Occipital lobe (tissue), 2 donors: ENCODE measurements around the gene WASF1. TPM values are rescaled to one million over a fixed set of nuclear protein-coding genes. Genes with fewer than 3 reads are reported as not detected.

ENCODE experiments used
- DNase-seq: peaks from one replicate; lab custom pipeline; 2025; lab: John Stamatoyannopoulos, UW
- total RNA-seq: library from RNA; depleted of rRNA; stranded (reverse); fragments of >200 nt; gene quantifications from one replicate; pipeline ENCODE4 v1.2.3, GENCODE V29; 2014

The WASF1 gene
- total RNA-seq = 88.3 TPM

DNA sequence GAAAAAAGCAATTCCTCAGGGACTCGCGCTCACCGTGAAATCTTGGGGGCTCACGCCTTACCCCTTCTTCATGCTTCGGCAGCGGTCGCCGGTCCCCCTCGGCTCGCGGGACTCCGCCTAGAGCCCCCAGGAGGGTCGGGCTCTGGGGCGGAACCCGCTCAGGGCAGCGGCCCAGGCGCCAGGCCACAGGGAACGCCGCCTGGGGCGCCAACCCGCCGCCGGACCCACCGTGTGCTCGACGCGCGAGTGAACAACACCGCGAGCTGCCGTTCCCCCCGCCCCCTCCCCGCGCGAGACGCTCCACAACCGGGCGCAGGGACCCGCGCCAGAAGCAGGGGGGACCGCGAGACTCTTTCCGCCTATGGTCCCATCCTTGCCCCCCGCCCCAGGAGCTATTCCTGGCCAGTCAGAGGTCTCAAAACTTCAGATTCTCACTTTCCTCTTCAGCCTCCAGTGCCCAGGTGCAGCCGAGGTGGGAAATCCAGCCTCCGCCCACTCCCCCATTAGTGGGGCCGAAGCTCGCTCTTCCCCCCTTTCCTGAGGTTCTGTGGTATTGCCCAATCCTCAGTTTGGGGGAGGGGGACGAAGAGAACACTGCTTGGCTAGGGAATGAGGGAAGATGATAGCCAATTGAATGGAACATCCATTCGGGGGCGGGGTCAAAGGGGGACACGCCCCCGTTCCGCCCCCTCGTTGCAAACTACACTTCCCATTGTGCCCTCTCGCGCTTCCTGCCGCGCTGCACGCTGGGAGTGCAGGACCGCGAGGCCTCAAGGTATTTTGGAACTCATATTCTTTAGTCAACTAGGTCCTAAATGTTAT, at the start of gene WASF1:
TSS of gene WASF1 (minus strand) at position 265 of the 822 bp plus-strand sequence. CDS start 52,069 bp downstream, outside the sequence.
- DNase-seq = peak; percentile 94

DNA sequence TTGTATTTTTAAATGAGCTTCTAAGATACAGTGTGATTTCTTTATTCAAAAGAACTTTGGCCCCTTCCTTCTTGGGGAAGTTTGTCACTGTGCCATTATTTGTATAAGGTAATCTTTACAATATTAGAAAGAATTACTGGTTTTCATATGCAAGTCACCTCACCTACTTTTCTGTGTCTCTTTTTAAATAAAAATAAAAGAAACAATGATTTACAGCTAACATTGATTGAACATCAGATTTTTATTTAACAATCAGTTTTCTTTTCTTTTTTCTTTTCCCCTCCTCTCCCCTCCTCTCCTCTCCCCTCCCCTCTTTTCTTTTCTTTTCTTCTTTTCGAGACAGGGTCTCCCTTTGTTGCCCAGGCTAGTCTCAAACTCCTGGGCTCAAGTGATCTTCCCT, 46.8 kb upstream of the WASF1 start:
- DNase-seq = no peak

DNA sequence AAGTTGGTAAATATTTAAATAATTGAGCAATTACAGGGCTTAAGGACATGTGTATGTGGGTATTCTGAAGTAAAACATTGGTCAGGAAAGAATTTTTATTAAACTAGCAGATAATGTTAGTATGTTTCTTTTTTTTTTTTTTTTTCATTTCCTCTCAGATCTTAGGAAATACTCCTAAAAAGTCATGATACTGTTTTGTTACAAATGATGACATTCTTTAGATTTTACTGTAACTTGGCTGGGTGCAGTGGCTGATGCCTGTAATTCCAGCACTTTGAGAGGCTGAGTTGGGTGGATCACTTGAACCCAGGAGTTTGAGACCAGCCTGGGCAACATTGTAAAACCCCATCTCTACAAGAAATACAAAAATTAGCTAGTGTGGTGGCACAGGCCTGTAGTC, 42.3 kb upstream of the WASF1 start:
- no peak for DNase-seq

DNA sequence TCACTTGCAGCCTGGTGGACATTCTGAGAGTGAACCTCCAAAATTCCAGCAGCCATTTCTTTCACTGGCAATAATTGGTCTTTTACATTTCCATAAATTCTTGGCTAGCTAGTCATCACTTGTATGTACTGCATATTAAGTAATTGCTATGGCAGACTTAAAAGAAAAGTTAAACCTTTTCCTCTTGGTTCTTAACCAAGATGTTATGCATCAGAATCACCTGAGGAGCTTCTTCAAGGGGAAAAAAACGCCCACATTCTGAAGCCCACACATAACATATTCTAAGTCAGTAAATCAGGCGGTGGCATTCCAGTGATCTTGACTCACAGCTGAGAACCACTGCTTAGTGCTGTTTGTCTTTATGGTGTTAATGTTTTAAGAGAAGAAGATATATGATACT, 37.8 kb upstream of the WASF1 start:
- DNase-seq = no peak

DNA sequence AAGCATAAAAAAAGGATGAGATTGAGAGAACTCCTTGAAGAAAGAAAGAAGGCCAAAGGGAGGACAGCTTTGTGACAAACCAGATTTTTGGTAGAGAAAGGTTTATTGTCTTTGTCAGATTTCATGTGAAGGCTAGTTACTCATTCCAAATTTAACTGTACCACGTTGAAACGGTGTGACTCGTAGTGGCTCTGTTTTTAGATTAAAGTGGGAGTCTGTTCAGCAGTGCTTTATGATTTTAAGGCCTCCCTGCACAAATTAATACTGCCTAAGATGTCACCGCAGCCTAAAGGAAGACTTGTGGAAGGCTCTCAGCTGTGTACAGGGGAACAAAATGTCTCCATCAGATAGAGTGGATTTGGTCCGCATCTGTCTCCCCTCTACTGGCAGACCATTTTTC, 36.7 kb upstream of the WASF1 start:
- DNase-seq = peak; percentile 17

DNA sequence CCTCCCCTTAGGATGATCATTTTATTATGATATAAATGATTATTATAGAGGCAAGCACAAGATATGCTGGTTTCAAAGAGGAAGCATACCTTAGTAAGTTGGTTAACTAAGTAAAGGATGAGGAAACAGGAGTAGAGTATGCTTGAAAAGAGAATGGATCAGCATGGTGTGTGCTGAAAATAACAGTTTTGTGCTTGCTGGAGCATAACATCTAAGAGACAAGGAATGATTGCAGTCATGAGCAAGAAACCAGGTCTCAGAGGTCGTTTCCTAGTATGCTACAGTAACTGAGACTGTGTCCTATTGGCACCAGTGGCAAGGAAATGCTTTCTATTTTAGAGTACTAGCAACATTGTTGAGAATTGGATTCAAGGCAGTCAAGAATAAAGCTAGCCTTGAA, 34.9 kb upstream of the WASF1 start:
- DNase-seq = no peak

DNA sequence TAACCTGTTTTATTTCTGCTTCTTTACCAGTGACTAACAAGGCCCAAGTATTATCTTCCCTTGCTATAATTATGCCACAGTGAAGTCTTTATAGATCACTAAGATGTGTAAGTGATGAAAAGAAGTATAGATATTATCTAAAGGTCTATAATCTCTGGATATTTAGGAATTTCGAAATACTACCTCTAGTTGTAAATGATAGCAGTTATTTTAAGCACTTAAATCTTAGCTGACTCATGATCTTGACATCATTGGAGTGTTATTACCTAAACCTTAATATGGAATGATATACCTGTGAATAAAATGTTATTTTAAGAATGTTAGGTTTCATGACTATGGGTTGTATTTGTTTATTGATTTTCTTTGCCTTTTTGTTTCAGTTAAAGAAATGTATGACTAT, 32.3 kb upstream of the WASF1 start:
- DNase-seq = no peak

DNA sequence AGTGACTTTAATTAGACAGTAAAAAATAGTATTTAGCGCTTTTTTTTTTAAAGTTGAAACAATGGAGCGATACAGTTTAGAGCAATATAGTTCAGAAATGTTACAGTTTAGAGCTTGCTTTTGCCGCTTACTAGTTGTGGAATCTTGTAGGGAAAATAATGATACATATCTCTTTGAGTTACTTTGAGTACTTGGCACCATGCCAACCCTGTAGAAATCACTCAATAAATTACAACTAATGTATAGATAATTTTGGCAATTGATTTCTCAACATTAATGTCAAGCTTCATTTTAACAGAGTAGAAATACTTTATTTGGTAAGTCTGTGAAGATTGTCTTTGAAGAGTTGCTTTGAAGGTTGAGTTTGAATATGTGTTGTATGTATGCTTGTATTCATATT, 28.2 kb upstream of the WASF1 start:
- DNase-seq = no peak

DNA sequence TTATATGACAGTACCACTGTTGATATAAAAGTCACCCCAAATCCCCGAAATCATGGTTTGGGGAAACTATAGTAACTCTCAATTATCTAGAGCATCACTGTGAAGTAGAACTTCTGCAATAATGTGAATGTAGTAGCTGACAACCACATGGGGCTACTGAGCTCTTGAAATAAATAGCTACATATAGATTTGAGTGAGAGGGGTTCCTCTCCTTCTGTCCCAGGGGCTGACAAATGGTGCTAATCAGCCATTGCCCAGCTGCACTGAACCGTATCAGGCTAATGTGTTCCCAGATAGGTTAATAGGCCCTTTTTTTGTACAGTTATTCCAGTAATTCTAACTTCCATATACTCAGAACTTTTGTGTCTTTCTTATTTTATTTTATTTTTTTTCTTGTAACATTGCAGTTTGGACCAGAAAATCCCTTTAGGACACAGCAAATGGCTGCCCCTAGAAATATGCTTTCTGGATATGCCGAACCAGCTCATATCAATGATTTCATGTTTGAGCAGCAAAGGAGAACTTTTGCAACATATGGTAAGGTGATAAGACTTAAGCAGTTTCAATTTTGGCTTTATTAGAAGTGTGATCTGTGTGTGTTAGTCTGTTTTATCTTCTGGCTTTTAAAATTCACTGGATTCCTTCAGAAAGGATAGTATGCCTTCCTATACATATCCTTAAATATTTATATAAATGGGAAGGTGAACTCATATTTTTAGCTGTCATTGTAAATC, 21.8 kb upstream of the WASF1 start:
- DNase-seq = no peak

DNA sequence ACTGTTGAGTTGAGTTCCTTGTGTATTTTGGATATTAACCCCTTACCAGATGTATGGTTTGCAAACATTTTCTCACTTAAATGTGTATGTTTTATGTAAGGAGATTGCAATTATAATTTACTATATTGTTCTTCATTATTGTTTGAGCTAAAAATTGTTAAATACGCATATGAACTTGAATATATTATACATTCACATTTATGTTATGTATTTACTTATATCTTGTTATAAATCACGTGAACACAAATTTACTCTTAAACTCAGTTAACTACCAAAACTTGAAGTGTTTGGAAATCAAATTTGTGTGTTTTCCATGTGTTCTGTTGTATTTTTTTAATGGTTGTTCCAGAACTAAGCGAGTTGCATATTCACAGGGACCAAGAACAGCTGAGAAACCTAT, 19.1 kb upstream of the WASF1 start:
- no peak for DNase-seq

DNA sequence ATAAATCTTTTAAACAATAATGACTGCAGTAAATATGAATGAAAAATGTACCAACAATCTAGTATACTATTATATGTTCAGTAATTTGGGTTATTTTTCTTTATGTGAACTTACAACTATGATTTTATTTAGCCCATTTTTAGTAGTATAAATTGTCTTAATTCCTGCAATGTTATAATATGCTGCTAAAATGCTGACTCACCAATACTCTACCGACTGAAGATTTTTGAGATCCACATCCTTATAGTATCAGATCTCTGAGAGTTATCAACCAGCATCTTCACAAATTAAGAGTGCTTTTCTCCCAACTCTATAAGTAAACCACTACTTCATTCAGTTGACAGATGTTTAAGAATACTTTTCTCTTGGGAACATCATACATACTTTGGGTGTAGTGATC, 17.4 kb upstream of the WASF1 start:
- DNase-seq = no peak

DNA sequence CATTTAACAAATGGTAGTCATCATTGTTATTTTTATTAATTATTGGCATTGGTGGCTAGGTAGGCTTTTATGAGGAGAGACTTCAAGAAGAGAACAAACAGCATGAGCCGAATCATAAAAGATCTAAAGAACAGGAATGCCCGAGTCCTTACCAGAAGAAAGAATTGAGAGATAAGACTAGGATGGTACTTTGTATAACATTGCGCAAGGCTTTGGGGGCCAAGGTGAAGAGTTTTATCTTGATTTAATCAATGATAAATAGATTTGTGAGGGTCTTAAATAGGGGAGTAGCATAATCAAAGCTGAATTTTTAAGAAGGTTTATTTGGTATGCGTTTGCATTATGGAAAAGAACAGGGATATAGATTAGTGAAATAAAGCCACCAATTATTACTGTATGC, 16.2 kb upstream of the WASF1 start:
- DNase-seq = no peak

DNA sequence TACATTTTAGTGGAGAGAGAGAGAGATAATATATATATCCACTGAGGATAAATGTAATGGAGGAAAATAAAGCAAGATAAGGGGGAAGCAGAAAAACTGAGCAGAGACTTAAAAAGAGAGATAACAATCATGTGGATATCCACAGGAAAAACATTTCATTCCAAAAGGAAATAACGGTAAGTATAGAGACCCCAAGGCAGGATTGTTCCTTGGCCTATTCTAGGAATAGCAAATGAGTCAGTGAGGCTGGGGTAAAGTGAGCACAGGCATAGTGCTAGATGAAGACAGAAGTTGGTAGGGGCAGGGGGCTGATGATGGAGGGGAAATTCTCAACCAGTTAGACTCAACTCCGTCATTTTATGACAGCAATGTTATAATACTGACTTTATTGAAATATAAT, 12.0 kb upstream of the WASF1 start:
- no peak for DNase-seq

DNA sequence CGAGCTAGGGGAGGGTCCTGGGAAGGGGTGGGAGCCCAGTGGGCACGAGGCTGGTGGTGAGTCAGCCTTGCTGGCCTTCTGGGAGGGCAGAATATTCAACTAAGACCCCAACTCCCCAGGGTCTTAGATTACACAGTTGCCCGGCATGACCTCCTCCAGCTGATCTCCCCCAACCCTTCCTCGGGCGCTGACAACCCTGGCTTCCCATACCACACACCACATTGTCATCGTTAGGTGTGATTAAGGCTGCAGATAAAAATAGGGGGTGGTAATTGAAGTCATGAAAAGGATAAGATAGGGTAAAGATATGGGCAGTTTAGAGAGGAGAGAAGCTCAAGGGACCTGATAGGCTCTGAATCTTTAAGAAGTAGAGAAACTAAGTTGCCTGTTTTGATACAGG, 11.3 kb upstream of the WASF1 start:
- DNase-seq = no peak

DNA sequence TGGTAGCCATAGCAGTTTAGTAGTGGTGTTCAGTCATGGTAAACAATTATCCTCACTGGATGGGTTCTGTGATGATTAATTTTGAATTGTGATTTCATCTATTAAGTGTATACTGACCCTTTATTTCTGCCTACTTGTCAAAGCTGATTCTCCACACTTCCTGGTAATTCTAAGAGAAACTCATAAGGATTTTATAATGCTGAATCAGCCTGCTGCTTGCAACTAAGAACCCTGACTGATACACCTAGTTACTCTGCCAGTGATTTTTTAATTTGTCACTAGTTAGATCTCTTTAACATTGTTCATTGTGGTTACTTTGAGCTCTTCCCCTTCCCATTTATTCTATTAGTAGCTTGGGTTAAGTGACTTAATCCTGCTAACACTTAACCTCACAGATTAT, 9.3 kb upstream of the WASF1 start:
- no peak for DNase-seq

DNA sequence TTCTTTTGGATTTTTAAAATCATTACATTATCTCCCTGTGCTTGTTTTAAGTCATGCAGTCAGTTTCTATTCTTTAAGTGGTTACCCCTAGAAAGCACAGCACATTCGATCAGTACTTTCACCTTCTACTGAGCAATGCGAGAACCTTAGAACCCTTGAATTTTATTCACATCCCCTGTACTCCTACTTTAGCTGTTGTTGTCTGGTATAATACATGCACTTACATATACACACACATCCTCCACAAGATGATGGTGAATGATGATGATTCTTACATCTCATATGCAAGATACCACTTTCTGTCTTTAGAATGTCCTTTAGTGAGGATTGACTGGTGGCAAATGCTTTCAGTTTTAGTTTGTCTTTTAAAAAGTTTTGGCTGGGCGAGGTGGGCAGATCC, 6.4 kb upstream of the WASF1 start:
- no peak for DNase-seq

DNA sequence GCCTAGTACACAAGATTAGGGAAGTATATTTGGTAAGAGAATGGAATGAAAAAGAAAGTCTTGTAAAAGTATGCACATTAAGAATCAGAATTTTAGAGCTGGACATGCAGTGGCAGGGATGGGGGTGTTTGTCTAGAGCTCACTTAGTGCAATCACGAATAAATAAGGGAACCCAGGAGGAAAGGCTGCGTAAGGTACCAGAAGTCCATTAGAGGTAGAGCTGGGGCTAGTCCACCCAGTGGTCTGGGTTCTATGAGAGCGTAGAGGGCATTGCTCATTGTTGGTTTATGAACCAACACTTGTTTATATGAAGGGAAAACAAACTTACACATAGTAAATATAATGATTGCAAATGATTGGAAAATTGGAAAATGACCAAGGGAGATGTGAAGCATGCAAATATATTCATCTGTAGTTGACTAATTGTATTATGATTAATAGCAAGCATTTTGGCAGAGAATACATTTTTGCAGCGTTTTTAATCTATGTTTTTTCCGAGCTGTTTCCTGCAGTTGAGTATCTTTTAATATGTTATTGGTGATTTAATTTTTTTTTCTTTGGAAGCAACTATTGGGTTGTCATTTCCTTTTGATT, 3.9 kb upstream of the WASF1 start:
- no peak for DNase-seq

DNA sequence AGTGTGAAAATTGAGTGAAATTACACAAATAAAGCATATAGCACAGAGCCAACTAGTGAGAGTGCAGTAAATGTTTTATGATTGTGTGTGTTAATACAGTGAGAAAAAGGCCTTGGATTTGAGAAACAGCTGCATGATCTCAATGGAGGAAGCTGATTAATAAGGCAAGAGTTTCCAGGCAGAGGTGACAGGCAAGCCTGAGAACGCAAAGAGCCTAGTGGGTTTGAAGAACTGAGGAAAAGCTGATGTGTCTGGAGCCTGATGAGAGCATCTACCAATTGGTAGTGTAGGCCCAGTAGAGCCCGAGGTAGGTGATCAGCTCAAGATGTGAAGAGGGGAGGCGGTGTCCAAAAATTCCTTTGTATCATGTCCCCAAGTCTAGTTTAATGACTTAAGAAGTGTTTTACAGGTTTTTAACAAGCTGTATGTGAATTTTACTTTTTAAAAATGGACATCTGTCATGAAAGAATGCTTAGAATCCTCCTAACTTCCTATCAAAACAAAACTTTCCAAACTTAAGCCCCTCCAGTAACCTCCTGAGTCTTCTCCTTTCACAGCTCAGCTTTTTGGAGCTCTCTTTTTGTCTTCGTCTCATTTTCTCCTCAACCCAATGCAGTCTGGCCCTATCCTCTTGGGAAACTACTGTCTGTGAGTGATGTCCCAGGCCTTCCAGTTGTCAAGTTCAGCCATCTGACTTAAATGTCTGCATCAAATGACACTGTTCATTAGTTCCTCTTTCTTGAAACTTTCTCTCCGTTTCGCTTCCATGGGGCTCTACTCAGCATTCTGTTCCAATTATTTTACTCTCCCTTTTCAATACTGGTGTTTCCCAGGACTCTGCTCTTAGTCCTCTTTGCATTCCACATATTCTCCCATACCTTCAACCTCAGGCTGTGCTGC, 1.9 kb upstream of the WASF1 start:
- no peak for DNase-seq

DNA sequence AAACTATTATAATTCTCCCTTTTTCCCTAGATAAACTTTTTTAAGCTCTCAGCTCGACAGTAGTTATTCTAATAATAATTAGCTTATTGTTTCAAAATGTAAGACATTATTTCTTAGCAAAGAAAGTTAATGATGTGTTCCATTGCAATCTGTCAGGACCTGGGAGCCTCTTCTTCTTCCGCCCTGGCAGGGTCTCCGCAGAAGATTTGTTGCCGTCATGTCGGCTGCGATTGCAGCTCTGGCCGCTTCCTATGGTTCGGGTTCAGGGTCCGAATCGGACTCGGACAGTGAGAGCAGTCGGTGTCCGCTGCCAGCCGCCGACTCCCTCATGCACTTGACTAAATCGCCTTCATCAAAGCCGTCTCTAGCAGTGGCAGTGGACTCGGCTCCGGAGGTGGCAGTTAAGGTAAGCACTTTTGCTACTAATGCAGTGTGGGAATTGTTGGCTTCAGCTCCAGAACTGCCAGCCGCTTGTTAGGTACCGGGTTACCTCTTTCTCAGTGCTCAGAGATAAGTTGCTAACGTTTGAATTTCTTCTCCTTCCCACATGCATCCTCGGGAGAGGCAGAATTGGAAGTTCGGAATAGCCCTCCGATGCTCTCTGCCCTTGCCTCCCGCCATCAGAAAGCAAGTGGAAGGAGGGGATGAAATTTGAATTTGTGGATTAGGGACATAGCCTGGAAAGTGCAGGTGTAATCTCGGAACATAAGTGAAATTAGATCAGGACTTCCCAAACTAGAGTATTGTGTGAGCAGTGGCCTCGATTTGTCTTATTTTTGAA, 948 bp upstream of the WASF1 start, which contains the start of gene CDC40:
TSS of gene CDC40 (plus strand) at position 200 of the 781 bp plus-strand sequence. CDS start at position 218, 18 bp downstream.
- peak; percentile 78 for DNase-seq

DNA sequence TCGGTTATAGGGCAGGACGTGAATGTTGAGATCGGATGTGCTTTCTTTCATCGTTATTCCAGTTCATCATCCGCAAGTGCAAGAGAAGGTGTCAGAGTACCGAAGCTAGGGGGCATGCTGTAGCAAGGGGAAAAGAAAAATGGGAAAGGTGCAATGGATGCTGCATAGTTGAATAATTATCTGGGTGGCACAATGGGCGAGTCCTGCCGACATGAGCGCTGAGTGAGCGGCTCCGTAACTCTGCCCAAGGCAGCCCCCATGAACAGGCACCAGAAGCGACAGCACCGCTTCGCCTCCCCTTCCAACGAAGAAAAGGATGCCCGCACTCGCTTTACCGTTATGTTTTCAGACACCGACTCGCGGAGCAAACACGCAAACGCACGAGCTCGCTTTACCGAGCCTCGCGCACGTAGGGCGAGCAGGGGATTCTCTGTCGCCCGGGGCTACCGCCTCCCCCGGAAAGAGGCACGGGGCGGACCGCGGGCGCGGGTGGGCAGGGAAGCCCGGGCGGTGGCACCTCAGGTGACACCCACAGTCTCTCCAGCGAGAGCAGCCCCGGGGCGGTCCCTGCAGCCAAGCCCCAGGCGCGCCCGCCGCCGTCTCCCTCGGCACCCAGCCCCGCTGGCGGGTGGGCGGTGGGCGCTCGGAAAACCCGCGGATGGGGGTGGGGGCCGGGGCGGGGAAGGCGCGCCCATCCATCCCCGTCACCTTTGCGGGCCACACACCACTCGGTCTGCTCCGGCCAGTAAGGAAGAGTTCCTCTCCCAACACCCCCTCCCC, 654 bp downstream of the WASF1 start:
- DNase-seq = peak; percentile 36
